Measurements from ENCODE around the gene DDX5.

Gene DDX5

GRCh38 chr17:64496348-64496785 lies 9.7 kb downstream of the DDX5 start:
- TF ChIP-seq SIN3A (IDR thresholded peaks at IDR 0.05; ENCODE audit: borderline replicate concordance, insufficient read depth, low read length) (no peak), TAF1 (IDR thresholded peaks at IDR 0.05; ENCODE audit: borderline replicate concordance, insufficient read depth, low read length) (no peak), FOXP2 (optimal IDR thresholded peaks at IDR 0.05; ENCODE audit: borderline replicate concordance, extremely low read depth, extremely low read length, insufficient read depth) (no peak), POLR2AphosphoS5 (IDR thresholded peaks at IDR 0.05; ENCODE audit: low read depth, low read length) (no peak)
- TF ChIP-seq, protein P1, sequence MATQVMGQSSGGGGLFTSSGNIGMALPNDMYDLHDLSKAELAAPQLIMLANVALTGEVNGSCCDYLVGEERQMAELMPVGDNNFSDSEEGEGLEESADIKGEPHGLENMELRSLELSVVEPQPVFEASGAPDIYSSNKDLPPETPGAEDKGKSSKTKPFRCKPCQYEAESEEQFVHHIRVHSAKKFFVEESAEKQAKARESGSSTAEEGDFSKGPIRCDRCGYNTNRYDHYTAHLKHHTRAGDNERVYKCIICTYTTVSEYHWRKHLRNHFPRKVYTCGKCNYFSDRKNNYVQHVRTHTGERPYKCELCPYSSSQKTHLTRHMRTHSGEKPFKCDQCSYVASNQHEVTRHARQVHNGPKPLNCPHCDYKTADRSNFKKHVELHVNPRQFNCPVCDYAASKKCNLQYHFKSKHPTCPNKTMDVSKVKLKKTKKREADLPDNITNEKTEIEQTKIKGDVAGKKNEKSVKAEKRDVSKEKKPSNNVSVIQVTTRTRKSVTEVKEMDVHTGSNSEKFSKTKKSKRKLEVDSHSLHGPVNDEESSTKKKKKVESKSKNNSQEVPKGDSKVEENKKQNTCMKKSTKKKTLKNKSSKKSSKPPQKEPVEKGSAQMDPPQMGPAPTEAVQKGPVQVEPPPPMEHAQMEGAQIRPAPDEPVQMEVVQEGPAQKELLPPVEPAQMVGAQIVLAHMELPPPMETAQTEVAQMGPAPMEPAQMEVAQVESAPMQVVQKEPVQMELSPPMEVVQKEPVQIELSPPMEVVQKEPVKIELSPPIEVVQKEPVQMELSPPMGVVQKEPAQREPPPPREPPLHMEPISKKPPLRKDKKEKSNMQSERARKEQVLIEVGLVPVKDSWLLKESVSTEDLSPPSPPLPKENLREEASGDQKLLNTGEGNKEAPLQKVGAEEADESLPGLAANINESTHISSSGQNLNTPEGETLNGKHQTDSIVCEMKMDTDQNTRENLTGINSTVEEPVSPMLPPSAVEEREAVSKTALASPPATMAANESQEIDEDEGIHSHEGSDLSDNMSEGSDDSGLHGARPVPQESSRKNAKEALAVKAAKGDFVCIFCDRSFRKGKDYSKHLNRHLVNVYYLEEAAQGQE (IDR thresholded peaks at IDR 0.05; ENCODE audit: insufficient read depth in 1 of 2, low read depth in 2 of 2, low read length in 2 of 2) = no peak

GRCh38 chr17:64494121-64494520 lies 12.0 kb downstream of the DDX5 start:
- TF ChIP-seq TAF1 (IDR thresholded peaks at IDR 0.05; ENCODE audit: borderline replicate concordance, insufficient read depth, low read length) (no peak), POLR2AphosphoS5 (IDR thresholded peaks at IDR 0.05; ENCODE audit: low read depth, low read length) (no peak), FOXP2 (optimal IDR thresholded peaks at IDR 0.05; ENCODE audit: borderline replicate concordance, extremely low read depth, extremely low read length, insufficient read depth) (no peak)

DNA sequence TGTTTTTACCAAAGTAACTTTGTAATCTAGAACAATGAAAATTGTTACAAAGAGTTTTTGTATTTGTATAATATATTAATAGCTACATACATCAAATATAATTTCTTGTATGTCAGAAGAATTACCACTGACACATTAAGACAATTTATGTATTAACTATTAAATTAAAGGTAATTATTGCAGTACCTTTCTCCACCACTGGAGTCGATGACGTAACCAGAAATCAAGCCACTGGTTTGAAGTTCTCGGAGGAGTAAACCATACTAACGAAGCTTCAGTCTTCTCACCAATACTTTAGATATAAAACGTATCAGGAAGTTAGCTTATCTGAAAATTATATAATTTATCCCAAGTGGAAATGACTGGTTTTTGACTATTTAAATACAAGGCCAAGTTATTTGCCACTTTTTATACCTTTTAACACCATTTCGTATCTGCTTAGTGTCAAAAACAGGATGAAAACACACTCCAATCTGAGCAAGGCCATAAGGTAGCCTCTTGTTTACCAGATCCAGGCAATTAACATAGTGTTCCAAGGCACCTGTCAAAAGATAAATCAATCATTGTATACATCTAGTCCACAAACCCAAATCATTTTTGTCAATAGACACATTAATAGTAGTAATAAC lies 13.5 kb downstream of the DDX5 start:
- TF ChIP-seq, protein P1 (IDR thresholded peaks at IDR 0.05; ENCODE audit: insufficient read depth in 1 of 2, low read depth in 2 of 2, low read length in 2 of 2) = no peak
- no peak for TF ChIP-seq TAF1 (IDR thresholded peaks at IDR 0.05; ENCODE audit: borderline replicate concordance, insufficient read depth, low read length)
- TF ChIP-seq POLR2AphosphoS5 (IDR thresholded peaks at IDR 0.05; ENCODE audit: low read depth, low read length) = no peak
- no peak for TF ChIP-seq FOXP2 (optimal IDR thresholded peaks at IDR 0.05; ENCODE audit: borderline replicate concordance, extremely low read depth, extremely low read length, insufficient read depth)
- TF ChIP-seq SIN3A (IDR thresholded peaks at IDR 0.05; ENCODE audit: borderline replicate concordance, insufficient read depth, low read length) = no peak

DNA sequence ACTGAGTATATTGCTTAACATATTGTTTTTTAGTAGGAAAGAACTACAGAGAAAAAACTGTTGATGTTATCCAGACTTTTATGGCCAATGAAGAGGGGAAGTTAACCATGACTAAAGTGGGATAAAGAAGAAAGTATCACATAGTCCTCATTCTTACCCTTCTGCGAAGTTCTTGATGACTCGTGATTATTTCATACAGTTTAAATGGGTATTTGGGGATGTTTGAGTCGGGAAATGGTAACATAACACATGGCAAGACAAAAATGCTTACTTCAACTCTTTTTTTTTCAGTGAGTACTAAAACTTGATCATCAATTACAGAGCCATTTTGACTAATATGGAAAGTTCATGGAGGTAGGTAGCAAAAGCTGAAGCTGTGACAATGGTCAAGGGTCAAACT lies 14.1 kb downstream of the DDX5 start:
- TF ChIP-seq FOXP2 (optimal IDR thresholded peaks at IDR 0.05; ENCODE audit: borderline replicate concordance, extremely low read depth, extremely low read length, insufficient read depth) (no peak), TAF1 (IDR thresholded peaks at IDR 0.05; ENCODE audit: borderline replicate concordance, insufficient read depth, low read length) (no peak), POLR2AphosphoS5 (IDR thresholded peaks at IDR 0.05; ENCODE audit: low read depth, low read length) (no peak), SIN3A (IDR thresholded peaks at IDR 0.05; ENCODE audit: borderline replicate concordance, insufficient read depth, low read length) (no peak)
- TF ChIP-seq, protein P1 (IDR thresholded peaks at IDR 0.05; ENCODE audit: insufficient read depth in 1 of 2, low read depth in 2 of 2, low read length in 2 of 2) = no peak

DNA sequence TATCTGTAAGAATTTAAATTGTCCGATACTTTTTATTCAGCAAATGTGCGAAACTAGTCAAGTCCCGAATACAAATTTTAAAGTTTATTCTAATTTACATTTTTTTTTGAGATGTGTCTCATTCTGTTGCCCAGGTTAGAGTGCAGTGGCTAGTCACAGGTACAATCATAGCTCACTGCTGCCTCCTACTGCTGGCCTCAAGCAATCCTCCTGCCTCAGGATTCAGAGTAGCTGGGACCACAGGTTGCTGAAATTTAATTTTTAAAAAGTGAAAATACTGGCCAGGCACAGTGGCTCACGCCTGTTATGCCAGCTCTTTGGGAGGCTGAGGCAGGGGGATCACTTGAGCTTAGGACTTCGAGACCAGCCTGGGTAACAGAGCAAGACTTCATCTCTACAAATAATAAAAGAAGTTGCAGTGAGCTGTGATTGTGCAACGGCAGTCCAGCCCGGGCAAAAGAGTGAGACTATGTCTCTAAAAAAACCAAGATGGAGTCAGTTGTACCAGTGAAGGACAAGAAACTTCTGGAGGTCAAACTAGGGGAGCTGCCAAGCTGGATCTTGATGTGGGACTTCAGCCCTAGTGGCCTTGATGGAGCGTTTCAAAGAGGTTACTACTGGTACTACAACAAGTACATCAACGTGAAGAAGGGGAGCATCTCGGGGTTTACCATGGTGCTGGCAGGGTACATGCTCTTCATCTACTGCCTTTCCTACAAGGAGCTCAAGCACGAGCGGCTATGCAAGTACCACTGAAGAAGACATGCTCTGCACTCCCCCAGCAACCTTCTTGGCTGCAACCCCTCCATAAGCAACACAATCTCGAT lies 14.8 kb downstream of the DDX5 start:
- no peak for TF ChIP-seq POLR2AphosphoS5 (IDR thresholded peaks at IDR 0.05; ENCODE audit: low read depth, low read length)
- TF ChIP-seq TAF1 (IDR thresholded peaks at IDR 0.05; ENCODE audit: borderline replicate concordance, insufficient read depth, low read length) = no peak
- TF ChIP-seq SIN3A (IDR thresholded peaks at IDR 0.05; ENCODE audit: borderline replicate concordance, insufficient read depth, low read length) = no peak
- TF ChIP-seq, protein P1 (IDR thresholded peaks at IDR 0.05; ENCODE audit: insufficient read depth in 1 of 2, low read depth in 2 of 2, low read length in 2 of 2) = no peak
- no peak for TF ChIP-seq FOXP2 (optimal IDR thresholded peaks at IDR 0.05; ENCODE audit: borderline replicate concordance, extremely low read depth, extremely low read length, insufficient read depth)

Data from PFSK-1 (cell line).